ENCODE results near the gene GNB3.

GNB3 gene
- long read RNA-seq: 0 reads

GRCh38 chr12:6840761-6841515 lies at the start of gene GNB3:
Gene GNB3 (plus strand): TSS chr12:6840925. CDS start chr12:6841288, 363 bp downstream.
- DNase-seq (ENCODE audit: low read depth in 1 of 2, low spot score in 1 of 2): no peak
- no peak for TF ChIP-seq POLR2AphosphoS5 (IDR thresholded peaks at IDR 0.05; ENCODE audit: low read depth)
- TF ChIP-seq REST (IDR thresholded peaks at IDR 0.05; ENCODE audit: insufficient replicate concordance, low read depth): no peak
- no peak for TF ChIP-seq CTCF (IDR thresholded peaks at IDR 0.05; ENCODE audit: insufficient read depth, low read length)
- TF ChIP-seq SPI1 (IDR thresholded peaks at IDR 0.05; ENCODE audit: borderline replicate concordance, low read depth): no peak
- no peak for TF ChIP-seq GABPA (IDR thresholded peaks at IDR 0.05; ENCODE audit: low read depth)
- H3K4me3 ChIP-seq (replicated peaks; ENCODE audit: insufficient read depth, low read length): no peak within 1 kb of the TSS
- no peaks in the 10 kb centered on the region for H3K27me3 ChIP-seq (ENCODE audit: insufficient read depth, poor library complexity, severe bottlenecking)
- H3K27ac ChIP-seq (replicated peaks): no peak within 1 kb of the TSS

GRCh38 chr12:6791931-6792520 lies 48.7 kb upstream of the GNB3 start:
- no peaks in the 10 kb centered on the region for H3K27me3 ChIP-seq (ENCODE audit: insufficient read depth, poor library complexity, severe bottlenecking)
- H3K4me3 ChIP-seq (replicated peaks; ENCODE audit: insufficient read depth, low read length): peak overlapping the region; percentile 83
- TF ChIP-seq REST (IDR thresholded peaks at IDR 0.05; ENCODE audit: insufficient replicate concordance, low read depth) (no peak), CTCF (IDR thresholded peaks at IDR 0.05; ENCODE audit: insufficient read depth, low read length) (no peak), GABPA (IDR thresholded peaks at IDR 0.05; ENCODE audit: low read depth) (no peak), SPI1 (IDR thresholded peaks at IDR 0.05; ENCODE audit: borderline replicate concordance, low read depth) (no peak), POLR2AphosphoS5 (IDR thresholded peaks at IDR 0.05; ENCODE audit: low read depth) (no peak)
- H3K27ac ChIP-seq (replicated peaks): peak overlapping the region; percentile 78
- DNase-seq (ENCODE audit: low read depth in 1 of 2, low spot score in 1 of 2): peak in 1 of 2 experiments; percentile 17

GRCh38 chr12:6792522-6793201 lies 48.1 kb upstream of the GNB3 start:
- Histone ChIP-seq H3K27ac (replicated peaks) (peak overlapping the region; percentile 78), H3K27me3 (ENCODE audit: insufficient read depth, poor library complexity, severe bottlenecking) (no peaks in the 10 kb centered on the region), H3K4me3 (replicated peaks; ENCODE audit: insufficient read depth, low read length) (peak overlapping the region; percentile 83)
- DNase-seq (ENCODE audit: low read depth in 1 of 2, low spot score in 1 of 2): peak; percentile 64 to 91
- no peak for TF ChIP-seq GABPA (IDR thresholded peaks at IDR 0.05; ENCODE audit: low read depth)
- TF ChIP-seq SPI1 (IDR thresholded peaks at IDR 0.05; ENCODE audit: borderline replicate concordance, low read depth): peak; percentile 94
- peak; percentile 66 for TF ChIP-seq REST (IDR thresholded peaks at IDR 0.05; ENCODE audit: insufficient replicate concordance, low read depth)
- no peak for TF ChIP-seq CTCF (IDR thresholded peaks at IDR 0.05; ENCODE audit: insufficient read depth, low read length)
- peak; percentile 90 for TF ChIP-seq POLR2AphosphoS5 (IDR thresholded peaks at IDR 0.05; ENCODE audit: low read depth)
